ENCODE measurements around the gene SORCS2.

Gene SORCS2

GRCh38 chr4:7432531-7433375 lies 240.4 kb downstream of the SORCS2 start:
- no peak for TF ChIP-seq CTCF (conservative IDR thresholded peaks at IDR 0.05; ENCODE audit: low read depth, low read length)

GRCh38 chr4:7433376-7434140 lies 241.2 kb downstream of the SORCS2 start:
- H3K4me3 ChIP-seq (ENCODE audit: low read depth, low read length) = no peak overlapping the region
- no peak for TF ChIP-seq CTCF (conservative IDR thresholded peaks at IDR 0.05; ENCODE audit: low read depth, low read length)
- DNase-seq (ENCODE audit: low read depth) = no peak

More at GRCh38 chr4:7432531-7433375, 240.4 kb downstream of the SORCS2 start:
- H3K4me3 ChIP-seq (ENCODE audit: low read depth, low read length) = no peak overlapping the region
- no peak for DNase-seq (ENCODE audit: low read depth)

GRCh38 chr4:7434141-7434765 lies 241.9 kb downstream of the SORCS2 start:
- TF ChIP-seq CTCF (conservative IDR thresholded peaks at IDR 0.05; ENCODE audit: low read depth, low read length) = no peak
- H3K4me3 ChIP-seq (ENCODE audit: low read depth, low read length) = no peak overlapping the region
- DNase-seq (ENCODE audit: low read depth) = no peak

GRCh38 chr4:7434766-7435150 lies 242.4 kb downstream of the SORCS2 start, which contains the start of gene PSAPL1:
TSS of gene PSAPL1 (minus strand) at chr4:7434930. CDS start at chr4:7434879, 51 bp downstream.
- peak; percentile 31 for DNase-seq (ENCODE audit: low read depth)
- TF ChIP-seq CTCF (conservative IDR thresholded peaks at IDR 0.05; ENCODE audit: low read depth, low read length) = no peak
- no peak within 1 kb of the TSS for H3K4me3 ChIP-seq (ENCODE audit: low read depth, low read length)

GRCh38 chr4:7435471-7436061 lies 243.2 kb downstream of the SORCS2 start:
- H3K4me3 ChIP-seq (ENCODE audit: low read depth, low read length) = no peak overlapping the region
- no peak for TF ChIP-seq CTCF (conservative IDR thresholded peaks at IDR 0.05; ENCODE audit: low read depth, low read length)
- DNase-seq (ENCODE audit: low read depth) = peak; percentile 61

GRCh38 chr4:7436256-7436655 lies 243.9 kb downstream of the SORCS2 start:
- TF ChIP-seq CTCF (conservative IDR thresholded peaks at IDR 0.05; ENCODE audit: low read depth, low read length) = no peak
- DNase-seq (ENCODE audit: low read depth) = no peak

More at GRCh38 chr4:7436256-7436655, 243.9 kb downstream of the SORCS2 start:
- no peak overlapping the region for H3K4me3 ChIP-seq (ENCODE audit: low read depth, low read length)

All from choroid plexus epithelial cell (primary cell).